ENCODE results near the gene SLC31A1. TPM values are rescaled to one million over a fixed set of nuclear protein-coding genes. Genes with fewer than 3 reads are reported as not detected.
A peak's percentile ranks its signal among the peaks of the same experiment; 100 is the strongest.

The SLC31A1 gene
- 56.3 and 69.4 TPM in 2 replicates for total RNA-seq (2022)
- Bru-seq, nascent RNA, result percentile 91 among the genes with signal in this experiment
- percentile 96 among the genes with signal in this experiment for BruChase-seq, experiment 1, labeled RNA remaining after a 6-hour chase
- BruChase-seq, experiment 2, labeled RNA remaining after a 2-hour chase, result percentile 93 among the genes with signal in this experiment
- long read RNA-seq, full-length matches to known transcripts, result 218 of 247 reads
- long read RNA-seq, partial matches to known transcripts, result 6 of 247 reads
- long read RNA-seq, other reads (novel, unspliced or antisense), result 23 of 247 reads

GRCh38 chr9:113221003-113221799 lies at the start of gene SLC31A1, which contains the start of gene FKBP15:
TSS of gene SLC31A1 (plus strand) at chr9:113221544. CDS start at chr9:113256149, 34,605 bp downstream.
TSS of gene FKBP15 (minus strand) at chr9:113221277. CDS start at chr9:113221243, 34 bp downstream.
- no peaks in the 10 kb centered on the region for H3K9me3 Mint-ChIP-seq (ENCODE audit: unreplicated experiment)
- TF ChIP-seq CTCF (IDR thresholded peaks at IDR 0.05; ENCODE audit: unreplicated experiment), result no peak
- peaks cover 18% of the 10 kb centered on the region for H3K36me3 Mint-ChIP-seq (ENCODE audit: insufficient read depth, unreplicated experiment)
- peak within 1 kb of the TSS; percentile 96 for H3K27ac Mint-ChIP-seq (ENCODE audit: low read depth, unreplicated experiment)
- intact Hi-C loops (cut with micrococcal nuclease), result loop anchor here (1.0 to 5.0 kb wide), 3 partner anchors 34 to 71 kb away; no protein-coding TSS in a partner anchor
- CTCF ChIA-PET, result interaction anchor here (0.5 to 4.5 kb wide), 13 partner anchors 12 to 185 kb away, joined by 3 to 29 read pairs (median 4); partner anchors contain the start of genes CDC26 and PRPF4
- H3K27me3 Mint-ChIP-seq (ENCODE audit: insufficient read depth, unreplicated experiment), result no peaks in the 10 kb centered on the region
- POLR2A ChIA-PET, result interaction anchor here (0.6 to 4.7 kb wide), 39 partner anchors 9 to 1560 kb away, joined by 3 to 99 read pairs (median 4); partner anchors contain the start of genes C9orf43, CDC26, GNG10 and HSDL2
- peaks cover 19% of the 10 kb centered on the region for H3K4me1 Mint-ChIP-seq (ENCODE audit: insufficient read depth, unreplicated experiment)
- BruUV-seq (replicated peaks), result no TSS peak
- peak within 1 kb of the TSS; percentile 97 for H3K4me3 Mint-ChIP-seq (ENCODE audit: unreplicated experiment)
- DNase-seq (ENCODE audit: unreplicated experiment), result peak; percentile 98

GRCh38 chr9:113173341-113173740 lies 48.0 kb upstream of the SLC31A1 start:
- intact Hi-C loops (cut with micrococcal nuclease), result no loop called here
- ChIA-PET CTCF (interaction anchor here (0.6 to 1.7 kb wide), 7 partner anchors 8 to 254 kb away, joined by 3 to 6 read pairs (median 3); no protein-coding TSS in a partner anchor), POLR2A (interaction anchor here (1.4 to 2.2 kb wide), 2 partner anchors 9 to 48 kb away, joined by 4 to 8 read pairs; partner anchors contain the start of genes FKBP15 and SLC31A1)
- no peak for TF ChIP-seq CTCF (IDR thresholded peaks at IDR 0.05; ENCODE audit: unreplicated experiment)
- H3K4me1 Mint-ChIP-seq (ENCODE audit: insufficient read depth, unreplicated experiment), result no peaks in the 10 kb centered on the region
- H3K27ac Mint-ChIP-seq (ENCODE audit: low read depth, unreplicated experiment), result no peak overlapping the region
- H3K4me3 Mint-ChIP-seq (ENCODE audit: unreplicated experiment), result no peak overlapping the region
- H3K36me3 Mint-ChIP-seq (ENCODE audit: insufficient read depth, unreplicated experiment), result peaks cover 88% of the 10 kb centered on the region
- no peaks in the 10 kb centered on the region for H3K9me3 Mint-ChIP-seq (ENCODE audit: unreplicated experiment)
- DNase-seq (ENCODE audit: unreplicated experiment), result no peak
- BruUV-seq (replicated peaks), result no TSS peak
- no peaks in the 10 kb centered on the region for H3K27me3 Mint-ChIP-seq (ENCODE audit: insufficient read depth, unreplicated experiment)

- CTCF ChIA-PET, result interaction anchor here (0.5 to 0.7 kb wide), 3 partner anchors 98 to 1102 kb away, joined by 3 to 4 read pairs (median 3); partner anchors contain the start of gene CDC26
- intact Hi-C loops (cut with micrococcal nuclease), result no loop called here
- no peak for TF ChIP-seq CTCF (IDR thresholded peaks at IDR 0.05; ENCODE audit: unreplicated experiment)
- no TSS peak for BruUV-seq (replicated peaks)
- Mint-ChIP-seq H3K9me3 (ENCODE audit: unreplicated experiment) (no peaks in the 10 kb centered on the region), H3K4me1 (ENCODE audit: insufficient read depth, unreplicated experiment) (no peaks in the 10 kb centered on the region), H3K27ac (ENCODE audit: low read depth, unreplicated experiment) (no peak overlapping the region), H3K27me3 (ENCODE audit: insufficient read depth, unreplicated experiment) (no peaks in the 10 kb centered on the region), H3K36me3 (ENCODE audit: insufficient read depth, unreplicated experiment) (peaks cover 84% of the 10 kb centered on the region), H3K4me3 (ENCODE audit: unreplicated experiment) (no peak overlapping the region)
- DNase-seq (ENCODE audit: unreplicated experiment), result no peak
- POLR2A ChIA-PET, result interaction anchor here (1.0 kb wide), 1 partner anchor 45 kb away, joined by 3 read pairs; the partner anchor contains the start of gene SLC31A1
Observed at GRCh38 chr9:113176803-113177202, 44.5 kb upstream of the SLC31A1 start.
